ENCODE results near the gene PGAM2. TPM values are rescaled to one million over a fixed set of nuclear protein-coding genes. Genes with fewer than 3 reads are reported as not detected.
A peak's percentile ranks its signal among the peaks of the same experiment; 100 is the strongest.

PGAM2 gene
- total RNA-seq, 4 donors from 2014 or later: 0.57 to 1.6 (median 1.3) TPM; not detected in 1

GRCh38 chr7:44076101-44076895 is 10.9 kb upstream of the PGAM2 start:
- Histone ChIP-seq H3K36me3 (peaks cover 38 to 86% (median 47%) of the 10 kb centered on the region in 3 donors), H3K27ac (peak overlapping the region; percentile 5 to 88 (median 56)), H3K4me1 (peaks cover 40 to 97% (median 46%) of the 10 kb centered on the region in 3 donors), H3K9me3 (no peaks in the 10 kb centered on the region), H3K4me3 (no peak overlapping the region), H3K27me3 (no peaks in the 10 kb centered on the region)
- intact Hi-C loops (cut with DNase I): no loop called here
- DNase-seq: no peak
- WGBS, 2 donors: 89% methylated on average over 5 of the region's 20 CpGs; no CpG with 5 or more reads in 1 of the 2 donors
- TF ChIP-seq CTCF (IDR thresholded peaks at IDR 0.05) (no peak), POLR2A (IDR thresholded peaks at IDR 0.05) (no peak)

- Histone ChIP-seq H3K9me3 (no peaks in the 10 kb centered on the region), H3K36me3 (peaks cover 37 to 83% (median 44%) of the 10 kb centered on the region in 3 donors), H3K27ac (peak overlapping the region; percentile 76 to 88 (median 86)), H3K27me3 (no peaks in the 10 kb centered on the region), H3K4me1 (peaks cover 40 to 97% (median 43%) of the 10 kb centered on the region in 3 donors), H3K4me3 (no peak overlapping the region)
- intact Hi-C loops (cut with DNase I): no loop called here
- TF ChIP-seq POLR2A (IDR thresholded peaks at IDR 0.05) (no peak), CTCF (IDR thresholded peaks at IDR 0.05) (no peak)
- 60 to 78% methylated on average over 9 to 12 of the region's 17 CpGs for WGBS, 2 donors
- no peak for DNase-seq
Observed at GRCh38 chr7:44075296-44076075, 10.1 kb upstream of the PGAM2 start.

- H3K9me3 ChIP-seq: no peaks in the 10 kb centered on the region
- peak overlapping the region in 1 of 4 donors; percentile 41 for H3K4me3 ChIP-seq
- H3K27ac ChIP-seq: peak overlapping the region; percentile 76 to 88 (median 86)
- DNase-seq: no peak
- H3K27me3 ChIP-seq: no peaks in the 10 kb centered on the region
- TF ChIP-seq CTCF (IDR thresholded peaks at IDR 0.05) (no peak), POLR2A (IDR thresholded peaks at IDR 0.05) (no peak)
- peaks cover 28 to 71% (median 32%) of the 10 kb centered on the region in 3 donors for H3K36me3 ChIP-seq
- intact Hi-C loops (cut with DNase I): no loop called here
- 88 to 100% methylated on average over 3 of the region's 13 CpGs for WGBS, 2 donors
- H3K4me1 ChIP-seq: peaks cover 35 to 91% (median 40%) of the 10 kb centered on the region in 3 donors
Observed at GRCh38 chr7:44074349-44074695, 9.0 kb upstream of the PGAM2 start.

- Histone ChIP-seq H3K9me3 (no peaks in the 10 kb centered on the region), H3K27me3 (no peaks in the 10 kb centered on the region), H3K36me3 (peaks cover 28 to 66% (median 29%) of the 10 kb centered on the region in 3 donors), H3K4me1 (peaks cover 35 to 87% (median 40%) of the 10 kb centered on the region in 3 donors), H3K27ac (peak overlapping the region; percentile 76 to 88 (median 86)), H3K4me3 (peak overlapping the region in 2 of 4 donors; percentile 8 to 41)
- DNase-seq: peak; percentile 55
- intact Hi-C loops (cut with DNase I): no loop called here
- peak in 2 of 6 experiments; percentile 6 to 11 for TF ChIP-seq CTCF (IDR thresholded peaks at IDR 0.05)
- TF ChIP-seq POLR2A (IDR thresholded peaks at IDR 0.05): peak in 1 of 4 donors; percentile 55
- 56% methylated on average over 3 of the region's 26 CpGs; no CpG with 5 or more reads in 1 of the 2 donors for WGBS, 2 donors
Observed at GRCh38 chr7:44073664-44074348, 8.4 kb upstream of the PGAM2 start.
